K562 (cell line): ENCODE measurements around the gene PLEKHG5. TPM values are rescaled to one million over a fixed set of nuclear protein-coding genes. Genes with fewer than 3 reads are reported as not detected.
"Not testable (repeated sequence)": the region's sequence is repeated elsewhere in the genome, so short reads cannot be mapped to it uniquely, and the experiment has no call there.

ENCODE experiments used
- ATAC-seq: fragments of 200-7000 bp; cut with Tn5 transposase; 3 replicates; pipeline ENCODE4 v1.9.1; 2020; ENCODE audit warnings: moderate library complexity
- BruUV-seq: library from RNA; stranded (reverse); fragments of 400-500 nt; replicated peaks from 2 replicates; lab custom pipeline; 2021; lab: Mats Ljungman, UMichigan
- CTCF ChIA-PET: fragments of 300-600 bp; formaldehyde crosslinking; extraction: SDS; loops from one replicate; lab custom pipeline; 2021; ENCODE audit warnings: low intra/inter-chr PET ratio; lab: Yijun Ruan, JAX
- POLR2A ChIA-PET: fragments of 300-600, 350-650 bp; sonication (Branson Sonifier 250); formaldehyde crosslinking; extraction: SDS; loops from one replicate; lab custom pipeline; 2021; ENCODE audit warnings: antibody characterized with exemption, inconsistent platforms; lab: Yijun Ruan, JAX
- DNase-seq, 4 experiments: peaks; one replicate each; pipeline versions ENCODE4 v3.0.0 to v3.0.0-alpha.2; 2011 to 2018; ENCODE audit warnings: low spot score in 3 of 4, mixed read lengths in 3 of 4; ENCODE audit errors: extremely low read depth in 1 of 4
- FAIRE-seq: peaks from 2 replicates; lab custom pipeline; 2011; peaks lifted over from hg19 to GRCh38; lab: Jason Lieb, UNC
- H2AFZ ChIP-seq: 2 replicates; pipeline ENCODE4 v1.6.0; 2011; ENCODE audit warnings: low read depth, low read length, control low read depth, inconsistent platforms
- H3K27ac ChIP-seq: fragments of 200-600 bp; 3 replicates; pipeline ENCODE4 v1.8.0; 2011; ENCODE audit warnings: low read depth, mild to moderate bottlenecking, control low read depth, inconsistent platforms, low read length, moderate library complexity, mixed read lengths; ENCODE audit errors: extremely low read depth
- H3K27me3 ChIP-seq, 2 experiments: fragments of 300-600 bp in 1 of 2; 2 replicates in 1 of 2; 3 replicates in 1 of 2; pipeline versions ENCODE4 v1.6.0 to v1.8.0; 2011; ENCODE audit warnings: inconsistent platforms in 2 of 2, low read length in 2 of 2, mild to moderate bottlenecking in 1 of 2, mixed read lengths in 1 of 2, moderate library complexity in 1 of 2; ENCODE audit not compliant: control insufficient read depth in 2 of 2, insufficient read depth in 2 of 2
- H3K36me3 ChIP-seq: fragments of 300-600 bp; 3 replicates; pipeline ENCODE4 v1.8.0; 2011; ENCODE audit warnings: mild to moderate bottlenecking, low read length, inconsistent platforms; ENCODE audit not compliant: control insufficient read depth, insufficient read depth
- H3K4me1 ChIP-seq, 2 experiments: fragments of 200-600 bp in 1 of 2; replicated peaks in 1 of 2; 2 replicates in 1 of 2; 3 replicates in 1 of 2; pipeline versions ENCODE4 v1.5.1 to v1.8.0; 2011; ENCODE audit warnings: inconsistent platforms in 2 of 2, low read length in 2 of 2, mild to moderate bottlenecking in 1 of 2, mixed read lengths in 1 of 2, moderate library complexity in 1 of 2; ENCODE audit not compliant: control insufficient read depth in 2 of 2, insufficient read depth in 2 of 2
- H3K4me2 ChIP-seq: 2 replicates; pipeline ENCODE4 v1.6.1; 2011; ENCODE audit warnings: low read length, control low read depth, inconsistent platforms, mixed read lengths; ENCODE audit not compliant: insufficient read depth
- H3K4me3 ChIP-seq: fragments of 200-600 bp; sonication (generic), shearing (Covaris generic); 2 replicates; pipeline ENCODE4 v1.5.1; 2016; ENCODE audit warnings: control low read depth, inconsistent platforms
- H3K79me2 ChIP-seq: fragments of 200-600 bp; 3 replicates; pipeline ENCODE4 v1.8.0; 2011; ENCODE audit warnings: low read length, inconsistent platforms; ENCODE audit not compliant: control insufficient read depth, insufficient read depth
- H3K9ac ChIP-seq, 2 experiments: 2 replicates each; pipeline versions ENCODE4 v1.6.0 to v1.6.1; 2011; ENCODE audit warnings: low read depth in 2 of 2, low read length in 2 of 2, control low read depth in 1 of 2, inconsistent platforms in 1 of 2, mild to moderate bottlenecking in 1 of 2, mixed read lengths in 1 of 2; ENCODE audit not compliant: insufficient read depth in 1 of 2
- H3K9me1 ChIP-seq: one replicate; pipeline ENCODE4 v1.6.0; 2011; ENCODE audit warnings: inconsistent platforms, mild to moderate bottlenecking, low read length, moderate library complexity; ENCODE audit not compliant: control insufficient read depth, insufficient read depth
- H3K9me3 ChIP-seq: replicated peaks from 2 replicates; pipeline ENCODE4 v1.5.1; 2011; ENCODE audit warnings: low read depth, low read length, inconsistent platforms; ENCODE audit not compliant: control insufficient read depth, insufficient read depth
- H4K20me1 ChIP-seq: replicated peaks from 2 replicates; pipeline ENCODE4 v1.6.1; 2011; ENCODE audit warnings: low read length, inconsistent platforms, mixed read lengths; ENCODE audit not compliant: control insufficient read depth, insufficient read depth
- BCL6 ChIP-seq: fragments of 250-450 bp; sonication (Bioruptor Pico); IDR thresholded peaks from 2 replicates; pipeline ENCODE4 v1.4.0; 2020
- HNRNPUL1 ChIP-seq: fragments of 200-400 bp; formaldehyde crosslinking; IDR thresholded peaks from 2 replicates; pipeline ENCODE4 v1.6.1; 2017; ENCODE audit warnings: low read length
- NFATC3 ChIP-seq: fragments of 450-650 bp; IDR thresholded peaks from 2 replicates; pipeline ENCODE4 v1.6.1; 2017; ENCODE audit warnings: mild to moderate bottlenecking
- PURB ChIP-seq: sonication (generic); formaldehyde crosslinking; IDR thresholded peaks from 2 replicates; pipeline ENCODE4 v1.9.0; 2021; ENCODE audit warnings: low read depth, mild to moderate bottlenecking, missing genetic modification reagents
- RBM22 ChIP-seq: fragments of 200-400 bp; formaldehyde crosslinking; IDR thresholded peaks from 2 replicates; pipeline ENCODE4 v1.6.1; 2018; ENCODE audit warnings: low read length, low read depth; ENCODE audit not compliant: poor library complexity, severe bottlenecking
- ZC3H4 ChIP-seq: sonication (generic); formaldehyde crosslinking; IDR thresholded peaks from 2 replicates; pipeline ENCODE4 v1.9.0; 2021; ENCODE audit warnings: missing genetic modification reagents, borderline replicate concordance
- ZNF263 ChIP-seq: sonication (generic); formaldehyde crosslinking; IDR thresholded peaks from 2 replicates; pipeline ENCODE4 v1.8.0; 2022; ENCODE audit warnings: mild to moderate bottlenecking, missing genetic modification reagents, borderline replicate concordance
- ZNF583 ChIP-seq: fragments of 250-450 bp; sonication (Bioruptor Pico); IDR thresholded peaks from 2 replicates; pipeline ENCODE4 v1.4.0; 2020
- WGBS: fragments of 100-300 bp; shearing (Covaris generic); methylation state at CpG from one replicate; pipeline ENCODE4 v1.1.6; 2016; ENCODE audit warnings: low coverage, mixed read lengths; ENCODE audit not compliant: insufficient coverage; ENCODE audit errors: missing lambda C conversion rate; 5-methylcytosine and 5-hydroxymethylcytosine counted together
- in situ Hi-C: fragments of 300-500 bp; cut with MboI; formaldehyde crosslinking; loops from 4 replicates; pipeline ENCODE4 v1.15.0; 2018; ENCODE audit warnings: inconsistent platforms, mixed read lengths
- intact Hi-C: fragments of 100-400 bp; cut with micrococcal nuclease; formaldehyde crosslinking; loops from 2 replicates; pipeline ENCODE4 v1.14.2; 2022
- polyA plus RNA-seq, 8 experiments: library from polyadenylated mRNA; depleted of rRNA in 4 of 8; stranded (reverse) in 5 of 8; unstranded in 3 of 8; fragments of >200 nt; fragmentation: Nextera tagmentation in 2 of 8; fragmentation: Illumina TruSeq in 1 of 8; extraction: Ambion mirVana in 2 of 8; extraction: Trizol in 1 of 8; gene quantifications; 2 replicates each; pipeline versions ENCODE4 v1.2.1 to v1.2.3, GENCODE V29; 2011 to 2014; ENCODE audit warnings: inconsistent platforms in 1 of 8, missing spikeins in 1 of 8
- total RNA-seq, 7 experiments: library from RNA; depleted of rRNA in 6 of 7; stranded (reverse); fragments of >200 nt in 6 of 7; fragmentation: Illumina TruSeq in 2 of 7; extraction: Trizol in 2 of 7; gene quantifications; 2 replicates each; pipeline versions ENCODE4 v1.2.1 to v1.2.3, GENCODE V29; 2011 to 2021; ENCODE audit warnings: low replicate concordance in 1 of 7
- TF ChIP-seq, protein P1 (sequence below): fragments of 450-650 bp; IDR thresholded peaks from 2 replicates; pipeline ENCODE4 v1.6.1; 2018; ENCODE audit not compliant: partially characterized antibody

The PLEKHG5 gene
- total and polyA plus RNA-seq, 9 of the 15 experiments (the other 6 are each of a cell fraction or from before 2014, with no cell fraction given) = 0.04 to 0.29 (median 0.09) TPM; not detected in 3

GRCh38 chr1:6428453-6428852 lies 63.0 kb downstream of the PLEKHG5 start:
- peaks cover 6 to 39% of the 10 kb centered on the region in 2 experiments; a peak in 3 of 5 replicates for H3K27me3 ChIP-seq
- intact Hi-C loops, H3K9ac ChIP-seq, H3K4me2 ChIP-seq, ATAC-seq, H3K36me3 ChIP-seq, H3K4me3 ChIP-seq, H3K9me3 ChIP-seq, BruUV-seq, H3K27ac ChIP-seq, FAIRE-seq, H2AFZ ChIP-seq, CTCF ChIA-PET, H3K79me2 ChIP-seq, H3K9me1 ChIP-seq: not testable (repeated sequence)
- POLR2A ChIA-PET = interaction anchor here (0.6 to 0.7 kb wide), 3 partner anchors 9 to 224 kb away, joined by 3 to 4 read pairs (median 3); partner anchors contain the start of gene HES2
- H4K20me1 ChIP-seq = peaks cover 43% of the 10 kb centered on the region
- TF ChIP-seq ZNF263 (CRISPR knock-in tag) = 0 out of 2 replicates have a peak, but pooled peaks have one; percentile 23
- TF ChIP-seq, all 486 proteins: peak for 1; not testable (repeated sequence) for 485
- 14% methylated on average over 6 of the region's 6 CpGs for WGBS
- in situ Hi-C loops, DNase-seq: not testable (repeated sequence)
- peaks cover 44 to 77% of the 10 kb centered on the region in 2 experiments for H3K4me1 ChIP-seq

DNA sequence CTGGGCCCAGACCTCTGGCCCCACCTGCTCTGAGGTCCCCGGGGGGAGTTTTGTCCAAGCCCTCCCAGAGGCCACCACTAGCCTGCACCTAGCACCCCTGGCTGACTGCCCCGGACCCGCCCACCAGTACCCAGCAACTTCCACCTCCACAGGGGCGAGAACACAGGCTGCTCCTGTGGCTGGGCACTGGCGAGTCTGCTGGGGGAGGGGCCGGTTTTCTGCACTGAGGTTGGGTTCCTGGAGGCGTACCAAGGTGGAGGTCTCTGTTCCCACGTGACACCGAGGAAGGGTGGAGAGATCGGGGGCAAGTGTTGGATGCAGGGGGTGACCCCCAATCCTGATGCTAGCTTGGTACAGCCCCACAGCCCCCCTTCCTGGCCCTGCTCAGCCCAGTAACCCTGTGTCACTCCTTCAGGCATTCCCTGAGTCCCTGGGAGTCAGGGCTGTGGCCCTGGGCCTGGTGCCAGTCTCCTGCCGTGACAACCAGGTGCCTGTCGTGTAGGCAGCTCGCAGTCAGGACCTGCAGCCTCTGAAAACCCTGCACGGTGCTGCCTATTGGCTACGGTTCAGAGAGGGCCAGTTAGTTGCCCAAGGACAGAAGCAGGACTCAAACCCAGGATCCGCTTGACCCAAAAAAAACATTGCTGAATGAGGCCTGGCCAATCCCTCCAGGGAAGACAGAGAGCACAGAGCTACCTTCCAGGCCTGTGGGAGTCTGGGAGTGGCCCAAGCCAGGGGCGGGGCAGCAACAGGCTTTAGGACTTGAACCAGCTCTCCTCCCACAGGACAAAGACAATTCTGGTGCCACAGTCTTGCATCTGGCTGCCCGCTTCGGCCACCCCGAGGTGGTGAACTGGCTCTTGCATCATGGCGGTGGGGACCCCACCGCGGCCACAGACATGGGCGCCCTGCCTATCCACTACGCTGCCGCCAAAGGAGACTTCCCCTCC lies 63.8 kb downstream of the PLEKHG5 start:
- H3K27me3 ChIP-seq = peaks cover 6 to 44% of the 10 kb centered on the region in 2 experiments; a peak in 3 of 5 replicates
- WGBS = 33% methylated on average over 26 of the region's 26 CpGs
- BruUV-seq = no TSS peak
- H3K27ac ChIP-seq = no peak overlapping the region
- H3K9me3 ChIP-seq = no peaks in the 10 kb centered on the region
- peaks cover 44% of the 10 kb centered on the region for H4K20me1 ChIP-seq
- H3K4me1 ChIP-seq = peaks cover 44 to 82% of the 10 kb centered on the region in 2 experiments
- H3K9me1 ChIP-seq = no peaks in the 10 kb centered on the region
- H3K9ac ChIP-seq = peak overlapping the region in 1 of 2 experiments; percentile 28; a peak in 2 of 4 replicates
- no peak overlapping the region for H3K4me2 ChIP-seq
- intact Hi-C loops = no loop called here
- H2AFZ ChIP-seq = no peak overlapping the region
- ChIA-PET POLR2A (interaction anchor here (0.6 to 0.7 kb wide), 2 partner anchors 67 to 223 kb away, joined by 3 to 4 read pairs; no protein-coding TSS in a partner anchor), CTCF (no interaction called here)
- peak; percentile 76 for FAIRE-seq
- no peaks in the 10 kb centered on the region for H3K36me3 ChIP-seq
- in situ Hi-C loops = no loop called here
- ATAC-seq = peak; percentile 22; the same call in 2 of the 3 replicates
- H3K4me3 ChIP-seq = no peak overlapping the region
- no peaks in the 10 kb centered on the region for H3K79me2 ChIP-seq
- DNase-seq = peak in 1 of 4 experiments; percentile 66
- TF ChIP-seq RBM22 (no peak), HNRNPUL1 (no peak), BCL6 (CRISPR knock-in tag) (no peak), ZC3H4 (peak; percentile 78; the same call in 1 of the 2 replicates), ZNF583 (CRISPR knock-in tag) (no peak), NFATC3 (no peak), PURB (CRISPR knock-in tag) (no peak)
- TF ChIP-seq, protein P1, sequence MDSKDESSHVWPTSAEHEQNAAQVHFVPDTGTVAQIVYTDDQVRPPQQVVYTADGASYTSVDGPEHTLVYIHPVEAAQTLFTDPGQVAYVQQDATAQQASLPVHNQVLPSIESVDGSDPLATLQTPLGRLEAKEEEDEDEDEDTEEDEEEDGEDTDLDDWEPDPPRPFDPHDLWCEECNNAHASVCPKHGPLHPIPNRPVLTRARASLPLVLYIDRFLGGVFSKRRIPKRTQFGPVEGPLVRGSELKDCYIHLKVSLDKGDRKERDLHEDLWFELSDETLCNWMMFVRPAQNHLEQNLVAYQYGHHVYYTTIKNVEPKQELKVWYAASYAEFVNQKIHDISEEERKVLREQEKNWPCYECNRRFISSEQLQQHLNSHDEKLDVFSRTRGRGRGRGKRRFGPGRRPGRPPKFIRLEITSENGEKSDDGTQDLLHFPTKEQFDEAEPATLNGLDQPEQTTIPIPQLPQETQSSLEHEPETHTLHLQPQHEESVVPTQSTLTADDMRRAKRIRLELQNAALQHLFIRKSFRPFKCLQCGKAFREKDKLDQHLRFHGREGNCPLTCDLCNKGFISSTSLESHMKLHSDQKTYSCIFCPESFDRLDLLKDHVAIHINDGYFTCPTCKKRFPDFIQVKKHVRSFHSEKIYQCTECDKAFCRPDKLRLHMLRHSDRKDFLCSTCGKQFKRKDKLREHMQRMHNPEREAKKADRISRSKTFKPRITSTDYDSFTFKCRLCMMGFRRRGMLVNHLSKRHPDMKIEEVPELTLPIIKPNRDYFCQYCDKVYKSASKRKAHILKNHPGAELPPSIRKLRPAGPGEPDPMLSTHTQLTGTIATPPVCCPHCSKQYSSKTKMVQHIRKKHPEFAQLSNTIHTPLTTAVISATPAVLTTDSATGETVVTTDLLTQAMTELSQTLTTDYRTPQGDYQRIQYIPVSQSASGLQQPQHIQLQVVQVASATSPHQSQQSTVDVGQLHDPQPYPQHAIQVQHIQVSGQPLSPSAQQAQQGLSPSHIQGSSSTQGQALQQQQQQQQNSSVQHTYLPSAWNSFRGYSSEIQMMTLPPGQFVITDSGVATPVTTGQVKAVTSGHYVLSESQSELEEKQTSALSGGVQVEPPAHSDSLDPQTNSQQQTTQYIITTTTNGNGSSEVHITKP = peak; percentile 96
